HG02852 (cell line): Measurements from ENCODE around the gene LRP1B.

Experiments used
- ATAC-seq: cut with Tn5 transposase; IDR thresholded peaks from one replicate; pipeline ENCODE4 v1.9.1; 2021; ENCODE audit warnings: mild to moderate bottlenecking, moderate library complexity; ENCODE audit not compliant: unreplicated experiment

Gene LRP1B

GRCh38 chr2:142131010-142131669 is at the start of gene LRP1B:
TSS of gene LRP1B (minus strand) at chr2:142131016. CDS start at chr2:142130729, 287 bp downstream.
- peak; percentile 60 for ATAC-seq

DNA sequence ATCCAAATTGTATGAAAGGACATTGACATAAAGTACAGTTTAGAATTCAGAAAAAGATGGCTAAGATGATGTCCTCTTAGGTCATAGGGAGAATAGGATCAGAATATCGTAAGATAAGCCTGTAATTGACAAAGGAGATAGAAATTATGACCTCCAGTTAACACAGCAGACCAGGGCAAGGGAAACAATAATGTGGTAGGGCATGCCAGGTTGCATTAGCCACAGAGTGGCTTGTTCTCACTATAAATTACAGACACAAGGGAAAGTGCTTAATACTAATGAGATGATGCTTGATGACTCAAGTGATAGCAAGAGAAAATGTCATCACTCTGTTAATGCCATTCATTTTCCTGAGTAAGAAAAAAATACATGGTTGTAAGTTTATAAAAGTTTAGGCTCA is 48.9 kb upstream of the LRP1B start:
- no peak for ATAC-seq

DNA sequence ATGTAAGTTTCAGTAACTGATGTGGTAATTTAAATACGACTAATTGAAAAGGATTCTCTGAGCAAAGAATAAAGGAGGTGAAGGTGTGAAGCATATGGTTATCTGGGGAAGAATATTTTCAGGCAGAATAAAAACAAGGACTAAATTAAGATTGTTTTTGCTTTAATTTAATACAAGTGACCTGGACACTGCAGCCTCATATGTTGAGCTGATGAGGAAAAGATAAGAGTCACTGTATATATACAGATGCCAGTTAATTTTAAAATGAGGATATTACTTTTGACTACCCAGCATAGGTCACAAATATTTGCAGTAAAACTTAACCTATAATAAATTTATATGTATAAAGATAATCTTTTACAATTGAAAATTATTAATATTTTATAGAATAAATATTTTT is 47.8 kb upstream of the LRP1B start:
- ATAC-seq, result no peak

DNA sequence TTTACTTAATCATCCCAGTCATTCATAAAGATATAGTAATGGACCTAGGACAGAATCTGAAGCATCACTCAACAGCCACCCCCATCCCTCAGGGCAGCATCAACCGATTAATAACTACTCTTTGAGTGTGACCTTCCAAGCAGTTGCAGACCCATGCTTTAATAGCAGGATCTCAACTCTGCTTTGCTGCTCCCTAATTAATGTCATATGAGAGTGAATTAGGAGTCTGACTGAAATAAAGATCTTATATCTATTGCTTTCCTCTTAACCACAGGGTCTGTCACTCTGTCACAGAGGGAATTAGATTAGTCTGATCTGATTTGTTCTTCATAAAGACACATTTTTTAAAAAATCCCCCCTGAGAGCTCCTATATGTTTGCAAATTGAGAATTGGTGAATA is 46.1 kb upstream of the LRP1B start:
- ATAC-seq, result no peak

GRCh38 chr2:142175813-142176338 is 45.1 kb upstream of the LRP1B start:
- no peak for ATAC-seq

DNA sequence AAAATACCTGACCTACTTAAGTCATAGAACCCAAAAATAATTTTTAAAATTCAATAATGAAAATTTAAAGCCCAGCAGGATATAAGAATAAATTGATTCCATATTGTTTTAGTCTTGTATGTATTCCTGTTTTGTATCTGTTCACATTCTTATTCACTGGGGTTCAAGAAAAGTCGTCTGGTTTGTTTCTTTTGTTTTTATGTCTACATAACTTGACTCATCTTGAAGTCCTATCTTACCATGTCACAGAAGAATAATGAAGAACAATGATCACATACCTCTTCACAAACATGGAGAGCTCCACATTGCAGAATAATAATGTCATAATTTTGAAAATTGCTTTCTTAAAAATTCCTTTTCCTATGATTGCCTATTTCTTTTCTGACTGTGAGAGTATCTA is 43.4 kb upstream of the LRP1B start:
- no peak for ATAC-seq

GRCh38 chr2:142170847-142171246 is 40.0 kb upstream of the LRP1B start:
- no peak for ATAC-seq

DNA sequence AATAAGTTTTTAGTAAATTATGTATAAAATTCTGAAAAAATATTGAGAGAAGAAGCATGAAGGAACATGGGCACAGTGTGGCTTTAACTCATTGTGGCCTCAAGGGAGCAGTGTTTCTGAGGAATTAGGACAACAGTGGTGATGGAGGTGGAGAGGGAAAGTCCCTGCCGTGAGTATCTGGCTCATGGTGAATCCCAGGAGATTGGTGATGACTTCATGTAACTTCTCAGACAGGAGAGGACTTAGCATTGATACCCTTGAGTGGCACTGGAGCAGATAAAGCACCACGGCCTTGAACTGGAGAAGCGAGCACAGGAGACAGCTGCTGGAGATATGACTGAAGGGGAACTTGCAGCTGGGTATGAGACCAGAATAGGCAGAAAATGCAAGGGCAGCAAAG is 35.0 kb upstream of the LRP1B start:
- ATAC-seq, result peak; percentile 96

- no peak for ATAC-seq
These were observed 22.8 kb upstream of the LRP1B start for GRCh38 chr2:142153601-142154000.

GRCh38 chr2:142150453-142150852 is 19.6 kb upstream of the LRP1B start:
- no peak for ATAC-seq

GRCh38 chr2:142144547-142144946 is 13.7 kb upstream of the LRP1B start:
- ATAC-seq, result no peak

DNA sequence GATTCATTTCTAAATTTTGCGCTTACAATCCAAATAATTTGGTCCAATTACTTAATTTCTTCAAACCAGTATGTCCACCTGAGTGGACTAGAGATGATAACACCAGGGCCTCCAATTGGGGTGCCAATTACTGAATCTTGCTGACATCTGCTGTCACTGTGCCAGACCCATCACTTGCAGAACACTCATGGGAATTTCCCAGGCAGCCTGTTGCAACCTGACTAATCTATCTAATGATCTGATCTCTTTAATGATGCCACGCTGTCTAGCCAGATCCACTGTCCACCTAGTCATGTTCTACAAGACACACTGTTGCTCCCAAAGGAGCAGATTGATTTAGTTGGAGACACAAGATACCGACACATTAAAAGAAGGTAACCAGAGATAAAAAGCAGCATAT is 11.8 kb upstream of the LRP1B start:
- no peak for ATAC-seq

GRCh38 chr2:142140434-142140845 is 9.6 kb upstream of the LRP1B start:
- ATAC-seq, result no peak

- ATAC-seq, result no peak
These were observed 8.6 kb upstream of the LRP1B start for GRCh38 chr2:142139384-142139783.

- ATAC-seq, result no peak
These were observed 5.8 kb upstream of the LRP1B start for GRCh38 chr2:142136571-142136970.

DNA sequence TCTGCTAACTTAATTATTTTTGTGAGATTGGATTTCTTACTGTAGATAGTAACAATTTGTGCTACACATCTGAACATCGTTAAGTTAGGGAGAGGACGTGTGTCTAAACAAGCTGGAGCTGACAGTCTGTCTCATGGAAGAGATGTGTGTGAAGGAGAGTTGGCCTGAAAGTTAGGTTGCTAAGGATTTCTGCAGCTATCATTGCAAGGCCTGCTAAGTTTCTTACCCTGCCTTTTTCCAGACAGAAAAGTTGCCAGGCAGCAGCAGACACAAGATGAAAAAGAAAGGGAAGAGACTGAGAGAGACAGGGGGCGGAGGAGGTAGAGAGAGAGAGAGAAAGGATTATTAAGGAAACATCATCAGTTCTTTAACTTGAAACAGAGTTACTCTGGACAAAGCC is 4.1 kb upstream of the LRP1B start:
- no peak for ATAC-seq

GRCh38 chr2:142130111-142131009 is 456 bp downstream of the LRP1B start:
- peak; percentile 49 for ATAC-seq

DNA sequence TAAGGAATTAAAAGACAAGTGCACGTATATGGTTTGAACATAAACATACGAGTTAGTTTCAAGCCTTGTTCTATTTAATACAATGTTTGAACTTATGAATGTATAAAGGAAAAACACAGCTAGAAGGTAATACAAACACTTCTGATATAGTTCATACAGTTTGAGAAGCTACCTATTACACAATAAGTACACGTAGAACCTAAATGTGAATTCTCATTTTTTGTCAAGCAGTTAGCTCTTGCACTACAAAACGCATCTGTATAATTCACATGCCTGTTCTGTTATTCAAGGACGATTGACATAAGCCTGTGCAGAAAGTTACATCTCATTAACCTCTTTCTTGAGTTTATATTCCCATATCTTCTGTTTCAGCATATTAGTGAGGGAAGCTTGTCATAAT is 2.7 kb downstream of the LRP1B start:
- ATAC-seq, result no peak

DNA sequence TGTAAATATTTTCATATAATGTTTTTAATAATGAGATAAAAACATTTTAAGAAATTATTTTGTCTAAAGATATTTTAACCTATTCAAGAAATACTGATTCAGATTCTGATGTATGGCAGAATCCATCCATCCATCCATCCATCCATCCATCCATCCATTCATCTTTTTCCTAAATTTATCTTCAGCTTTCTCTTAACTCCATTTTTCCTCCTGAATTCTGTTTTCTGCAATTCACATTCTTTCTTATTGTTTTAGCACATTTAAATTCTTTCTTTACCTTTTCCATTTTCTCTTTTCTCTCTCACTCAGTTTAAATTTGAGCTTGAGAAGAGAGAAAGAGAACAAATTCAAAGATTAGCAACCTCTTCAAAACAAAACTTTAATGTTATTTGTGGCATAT is 3.6 kb downstream of the LRP1B start:
- no peak for ATAC-seq

- ATAC-seq, result no peak
These were observed 6.1 kb downstream of the LRP1B start for GRCh38 chr2:142124706-142125105.

DNA sequence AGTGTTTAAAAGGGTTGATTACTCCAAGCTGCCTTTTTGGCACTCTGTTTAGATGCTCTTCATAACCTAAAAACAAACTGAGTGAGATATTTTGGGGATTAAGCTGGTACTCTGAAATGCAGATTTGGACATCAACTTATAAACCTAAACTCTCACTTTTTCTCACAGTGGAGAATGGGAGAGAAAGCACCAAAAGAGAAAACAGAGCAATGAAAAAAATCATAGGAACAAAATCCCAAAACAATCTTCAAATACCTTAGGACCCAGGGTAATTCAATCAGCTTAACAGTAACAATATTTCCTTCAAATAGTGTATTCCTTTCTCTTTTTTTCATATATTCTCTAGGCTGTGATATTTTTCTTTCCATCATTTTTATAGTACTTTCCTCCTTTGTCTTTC is 11.5 kb downstream of the LRP1B start:
- ATAC-seq, result no peak

- ATAC-seq, result no peak
These were observed 18.0 kb downstream of the LRP1B start for GRCh38 chr2:142112757-142113221.
